ENCODE measurements around the gene WDFY4.

The WDFY4 gene

DNA sequence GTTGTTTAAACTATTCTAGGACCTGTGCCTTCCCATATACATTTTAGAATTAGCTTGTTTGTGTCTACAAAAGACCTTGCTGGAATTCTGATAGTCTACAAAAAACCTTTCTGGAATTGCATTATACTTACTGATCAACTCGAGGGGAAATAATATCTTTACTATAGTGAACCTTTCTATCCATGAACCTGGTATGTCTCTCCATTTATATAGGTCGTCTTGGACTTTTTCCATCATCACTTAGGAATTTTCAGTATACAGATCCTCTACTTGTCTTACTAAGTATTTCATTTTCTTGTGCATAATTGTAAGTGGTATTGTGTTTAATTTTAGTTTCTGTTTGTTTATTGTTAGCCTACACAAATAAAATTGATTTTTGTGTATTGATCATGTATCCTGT lies 101.1 kb downstream of the WDFY4 start:
- no peak for DNase-seq (ENCODE audit: low read depth, low spot score)
- no peak overlapping the region for H3K27ac ChIP-seq

DNA sequence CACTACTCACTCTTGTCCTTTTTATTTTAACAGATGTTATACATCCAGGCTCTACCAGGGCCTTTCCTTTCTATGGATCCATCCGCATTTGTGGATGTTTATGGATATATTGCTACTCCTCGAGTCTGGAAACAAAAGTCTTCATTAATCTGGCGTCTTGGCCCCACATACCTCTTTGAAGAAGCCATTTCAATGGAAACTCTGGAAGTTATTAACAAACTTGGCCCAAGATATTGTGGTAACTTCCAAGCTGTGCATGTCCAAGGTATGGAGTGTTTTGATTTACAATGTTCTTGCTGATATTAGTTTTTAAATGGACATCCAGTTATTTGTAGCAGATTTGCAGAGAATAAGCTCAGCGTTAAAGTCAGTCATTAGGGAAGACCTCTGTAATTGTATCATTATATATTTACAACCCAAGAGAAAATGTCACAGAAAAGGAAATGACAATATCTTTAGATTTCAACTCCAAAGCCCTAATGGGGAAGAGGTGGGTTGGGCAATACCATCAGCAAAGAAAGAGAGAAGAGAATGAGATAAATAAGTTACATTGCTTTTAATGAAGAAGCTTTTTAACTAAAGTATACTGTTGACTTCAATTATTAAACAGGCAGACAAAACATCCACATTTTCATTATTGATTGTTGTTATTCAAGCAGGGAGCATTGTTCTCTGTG lies 102.1 kb downstream of the WDFY4 start:
- no peak overlapping the region for H3K27ac ChIP-seq

GRCh38 chr10:48788554-48788953 lies 103.9 kb downstream of the WDFY4 start:
- H3K27ac ChIP-seq, result no peak overlapping the region
- DNase-seq (ENCODE audit: low read depth, low spot score), result no peak

More for the DNA sequence above, 102.1 kb downstream of the WDFY4 start:
- DNase-seq (ENCODE audit: low read depth, low spot score), result no peak

- no peak for DNase-seq (ENCODE audit: low read depth, low spot score)
- H3K27ac ChIP-seq, result no peak overlapping the region
Observed at GRCh38 chr10:48789486-48790456, 105.1 kb downstream of the WDFY4 start.

GRCh38 chr10:48790457-48791044 lies 105.9 kb downstream of the WDFY4 start:
- no peak overlapping the region for H3K27ac ChIP-seq
- DNase-seq (ENCODE audit: low read depth, low spot score), result no peak

- no peak for DNase-seq (ENCODE audit: low read depth, low spot score)
- H3K27ac ChIP-seq, result peak overlapping the region; percentile 48
Observed at GRCh38 chr10:48791267-48791928, 106.7 kb downstream of the WDFY4 start.

- H3K27ac ChIP-seq, result peak overlapping the region; percentile 48
Observed at GRCh38 chr10:48792121-48792520, 107.4 kb downstream of the WDFY4 start.

DNA sequence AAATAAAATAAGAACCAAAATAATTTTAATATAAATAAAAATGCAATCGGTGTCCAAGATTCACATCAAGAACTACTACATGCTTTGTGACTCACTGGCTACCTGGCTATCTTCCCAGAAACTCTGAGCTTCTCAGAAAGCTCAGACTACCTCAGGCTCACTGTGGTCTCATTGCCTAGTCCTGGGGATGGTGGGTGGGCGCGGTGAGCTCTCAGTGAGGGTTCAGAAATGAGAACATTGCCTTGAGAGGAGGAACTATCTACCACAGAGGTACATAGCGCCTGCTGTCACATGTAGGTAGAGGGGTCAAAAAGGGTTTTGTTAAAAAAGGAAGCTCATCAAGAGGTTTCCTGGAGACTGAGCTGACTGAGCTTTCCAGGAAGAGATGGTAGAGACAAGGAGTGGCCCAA lies 108.0 kb downstream of the WDFY4 start:
- DNase-seq (ENCODE audit: low read depth, low spot score), result peak; percentile 67
- H3K27ac ChIP-seq, result peak overlapping the region; percentile 48

More at GRCh38 chr10:48792121-48792520, 107.4 kb downstream of the WDFY4 start:
- DNase-seq (ENCODE audit: low read depth, low spot score), result no peak

- no peak for DNase-seq (ENCODE audit: low read depth, low spot score)
- H3K27ac ChIP-seq, result no peak overlapping the region
Observed at GRCh38 chr10:48794074-48794473, 109.4 kb downstream of the WDFY4 start.

DNA sequence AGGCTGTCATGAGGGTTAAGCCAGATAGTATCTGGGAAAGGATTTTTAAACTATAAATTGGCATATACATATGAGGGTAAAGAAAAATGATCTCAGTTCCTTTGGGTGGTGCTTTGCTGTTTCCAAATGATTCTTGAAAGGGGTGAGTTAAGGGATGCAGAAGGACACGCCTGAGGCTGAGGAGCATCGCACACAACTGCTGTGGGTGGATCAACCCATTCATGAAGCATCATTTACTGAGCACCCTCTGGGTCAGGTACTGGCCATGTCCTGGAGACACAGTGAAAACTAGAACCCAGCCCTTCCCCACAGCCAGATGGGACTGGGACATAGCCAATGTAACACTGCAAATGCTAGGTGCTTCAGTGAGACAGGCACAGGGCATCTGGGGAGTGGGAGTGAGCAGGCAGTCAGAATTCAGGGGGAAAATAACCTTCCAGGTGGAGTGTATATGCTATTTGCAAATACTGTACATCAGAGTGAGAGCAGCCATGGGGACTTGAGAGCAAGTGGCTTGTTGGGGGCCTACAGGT lies 112.1 kb downstream of the WDFY4 start:
- DNase-seq (ENCODE audit: low read depth, low spot score), result no peak
- H3K27ac ChIP-seq, result no peak overlapping the region

DNA sequence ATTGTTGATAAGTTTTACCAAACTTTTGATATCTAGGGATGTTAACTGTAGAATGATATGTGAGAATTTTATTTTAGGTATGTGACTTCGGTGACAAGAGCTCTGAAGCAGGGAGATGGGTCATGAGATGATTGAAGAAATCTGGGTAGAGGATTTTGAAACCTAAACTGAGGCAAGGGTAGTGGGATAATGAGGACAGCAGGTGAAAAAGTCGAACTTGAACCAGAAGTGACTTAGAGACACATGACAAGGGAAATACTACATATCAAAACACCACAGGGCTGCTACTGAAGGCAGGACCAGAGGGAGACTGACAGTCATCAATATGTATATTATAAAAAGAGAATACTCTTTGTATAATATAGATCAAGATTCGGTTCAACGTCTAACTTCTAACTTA lies 113.2 kb downstream of the WDFY4 start:
- no peak overlapping the region for H3K27ac ChIP-seq
- no peak for DNase-seq (ENCODE audit: low read depth, low spot score)

DNA sequence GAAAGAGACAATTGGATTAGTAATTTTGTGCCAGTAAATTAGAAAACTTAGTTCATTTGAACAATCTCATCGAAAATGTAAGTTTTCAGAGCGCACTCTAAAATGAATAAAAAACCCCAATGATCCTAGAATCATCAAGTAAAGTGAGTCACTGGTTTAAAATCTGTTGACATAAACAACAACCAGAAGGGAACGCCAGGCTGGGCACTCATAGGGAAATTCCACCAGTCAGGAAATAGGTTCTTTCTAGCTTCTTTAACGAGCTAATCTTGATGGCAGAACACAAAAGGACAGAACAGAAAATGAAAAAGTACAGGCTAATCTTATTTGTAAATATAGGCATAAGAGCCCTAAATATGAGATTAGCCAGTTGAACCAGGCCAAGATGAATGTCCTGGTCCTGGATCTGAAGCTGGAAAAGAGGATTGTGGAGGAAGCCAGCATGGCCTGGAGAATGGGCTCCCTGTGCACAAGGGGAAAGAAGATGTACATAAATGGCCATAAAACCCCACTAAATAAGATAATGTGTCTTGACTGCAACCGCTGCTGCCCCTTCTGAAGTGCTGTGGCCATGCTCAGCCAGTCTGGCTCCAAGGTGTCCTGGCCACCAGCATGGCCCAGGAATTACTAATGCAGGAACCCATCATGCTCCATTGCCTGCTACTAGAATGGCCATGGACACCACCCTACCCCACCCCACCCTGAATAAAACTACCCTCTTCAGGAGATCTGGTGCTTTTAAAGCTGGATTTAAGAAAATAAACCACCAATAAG lies 114.0 kb downstream of the WDFY4 start:
- H3K27ac ChIP-seq, result peak overlapping the region; percentile 40
- no peak for DNase-seq (ENCODE audit: low read depth, low spot score)

GRCh38 chr10:48799341-48800006 lies 114.8 kb downstream of the WDFY4 start:
- no peak for DNase-seq (ENCODE audit: low read depth, low spot score)
- H3K27ac ChIP-seq, result peak overlapping the region; percentile 77

- no peak for DNase-seq (ENCODE audit: low read depth, low spot score)
- peak overlapping the region; percentile 77 for H3K27ac ChIP-seq
Observed at GRCh38 chr10:48800007-48800675, 115.5 kb downstream of the WDFY4 start.

DNA sequence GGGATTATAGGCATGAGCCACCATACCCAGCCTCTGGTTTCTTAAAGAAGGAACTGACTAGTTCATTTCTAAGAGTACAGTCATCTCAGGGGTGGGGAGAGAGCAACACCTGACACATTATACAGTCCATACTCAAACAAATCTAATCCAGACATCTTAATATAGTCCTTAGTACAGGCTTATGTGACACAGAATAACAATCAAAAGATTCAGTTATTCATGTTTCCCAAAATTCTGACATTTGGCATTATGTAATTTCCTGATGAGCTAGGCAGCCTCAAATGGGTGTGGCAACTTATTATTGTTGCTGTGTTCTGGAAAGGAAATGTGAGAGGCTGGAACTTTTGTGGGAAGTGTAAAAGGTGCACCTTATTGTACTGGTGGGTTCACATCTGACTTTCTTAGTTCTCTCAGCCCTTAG lies 116.3 kb downstream of the WDFY4 start:
- H3K27ac ChIP-seq, result peak overlapping the region; percentile 77
- DNase-seq (ENCODE audit: low read depth, low spot score), result peak; percentile 50

DNA sequence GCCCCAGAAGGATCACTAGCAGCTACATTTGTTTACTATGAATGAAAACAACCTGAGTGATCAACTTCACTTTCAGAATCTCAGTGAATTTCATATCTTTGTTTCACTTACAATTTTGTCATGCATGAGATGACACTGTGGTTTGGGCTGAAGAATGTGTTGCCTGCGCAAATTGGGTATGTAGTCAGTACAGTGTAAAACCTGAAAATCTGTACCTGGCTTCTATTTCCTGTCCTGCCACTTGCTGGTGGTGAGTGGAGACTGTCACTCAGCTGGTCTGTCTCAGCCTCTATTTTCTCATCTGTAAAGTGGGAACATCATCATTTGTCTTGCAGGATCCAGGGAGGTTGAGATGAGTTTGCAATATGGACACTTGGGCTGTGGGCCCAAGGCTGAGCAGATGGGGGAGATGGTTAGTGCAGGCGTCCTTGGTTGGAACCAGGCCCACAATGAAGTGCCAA lies 118.0 kb downstream of the WDFY4 start:
- no peak for DNase-seq (ENCODE audit: low read depth, low spot score)
- no peak overlapping the region for H3K27ac ChIP-seq

- DNase-seq (ENCODE audit: low read depth, low spot score), result no peak
Observed at GRCh38 chr10:48803801-48804584, 119.3 kb downstream of the WDFY4 start.

More at GRCh38 chr10:48803801-48804584, 119.3 kb downstream of the WDFY4 start:
- H3K27ac ChIP-seq, result no peak overlapping the region

Data from epithelial cell of prostate (primary cell).